Renal cortical epithelial cell (primary cell): ENCODE results near the gene MRPL14. TPM values are rescaled to one million over a fixed set of nuclear protein-coding genes. Genes with fewer than 3 reads are reported as not detected.

ENCODE experiments used
- DNase-seq: peaks from one replicate; pipeline ENCODE4 v3.0.0-alpha.2; 2011; ENCODE audit warnings: low read depth
- total RNA-seq: library from RNA; depleted of rRNA; stranded (reverse); fragments of >200 nt; gene quantifications from 2 replicates; pipeline ENCODE4 v1.2.3, GENCODE V29; 2014

Gene MRPL14
- 44.9 and 167 TPM in 2 replicates for total RNA-seq

DNA sequence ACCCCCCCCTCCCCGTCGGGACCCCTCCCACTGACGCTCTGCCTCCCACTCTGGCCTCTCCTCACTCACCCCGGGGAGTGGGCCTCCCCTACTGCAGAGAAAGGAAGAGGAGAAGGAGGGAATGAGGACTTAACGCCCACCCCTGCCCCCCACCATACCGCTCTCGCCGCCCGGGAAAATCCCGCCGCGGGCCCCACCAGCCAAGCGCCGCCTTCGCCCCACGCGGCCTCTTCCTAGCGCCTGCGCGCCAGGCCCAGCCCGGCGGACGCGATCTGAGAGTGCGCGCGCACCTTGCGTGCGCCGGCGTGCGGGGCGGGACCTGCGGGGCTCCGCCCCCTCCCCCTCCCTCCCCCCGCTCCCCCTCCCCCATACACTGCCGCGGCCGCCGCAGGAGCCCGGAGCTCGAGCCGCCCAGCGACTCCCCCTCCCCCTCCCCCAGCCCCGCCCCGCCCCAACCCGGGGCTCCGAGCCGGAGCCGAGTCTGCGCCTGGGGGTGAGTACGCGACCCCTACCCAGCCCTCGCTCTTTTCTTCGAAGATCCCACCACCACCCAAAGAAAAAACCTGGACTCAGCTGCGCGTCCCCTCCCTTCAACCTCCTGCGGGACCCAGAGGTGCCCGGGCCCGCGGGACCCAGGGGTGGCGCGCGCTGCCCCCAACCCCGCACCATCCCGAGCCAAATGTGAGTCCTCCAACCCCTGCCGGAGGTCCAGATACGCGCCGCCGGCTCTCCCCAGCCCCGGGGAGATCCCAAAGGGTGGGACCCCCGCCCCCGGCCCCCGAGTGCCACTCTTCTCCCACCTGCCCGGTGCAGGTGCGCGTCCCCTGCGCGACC, at the start of gene MRPL14, which contains the start of gene TMEM63B:
MRPL14 (minus strand) TSS at position 267 of the 834 bp plus-strand sequence. CDS start 10,841 bp downstream, outside the sequence.
TMEM63B (plus strand) TSS at position 369 of the 834 bp plus-strand sequence. CDS start 7,031 bp downstream, outside the sequence.
- peak; percentile 49 for DNase-seq

- no peak for DNase-seq
These were observed 49.0 kb upstream of the MRPL14 start for GRCh38 chr6:44176130-44176761.

DNA sequence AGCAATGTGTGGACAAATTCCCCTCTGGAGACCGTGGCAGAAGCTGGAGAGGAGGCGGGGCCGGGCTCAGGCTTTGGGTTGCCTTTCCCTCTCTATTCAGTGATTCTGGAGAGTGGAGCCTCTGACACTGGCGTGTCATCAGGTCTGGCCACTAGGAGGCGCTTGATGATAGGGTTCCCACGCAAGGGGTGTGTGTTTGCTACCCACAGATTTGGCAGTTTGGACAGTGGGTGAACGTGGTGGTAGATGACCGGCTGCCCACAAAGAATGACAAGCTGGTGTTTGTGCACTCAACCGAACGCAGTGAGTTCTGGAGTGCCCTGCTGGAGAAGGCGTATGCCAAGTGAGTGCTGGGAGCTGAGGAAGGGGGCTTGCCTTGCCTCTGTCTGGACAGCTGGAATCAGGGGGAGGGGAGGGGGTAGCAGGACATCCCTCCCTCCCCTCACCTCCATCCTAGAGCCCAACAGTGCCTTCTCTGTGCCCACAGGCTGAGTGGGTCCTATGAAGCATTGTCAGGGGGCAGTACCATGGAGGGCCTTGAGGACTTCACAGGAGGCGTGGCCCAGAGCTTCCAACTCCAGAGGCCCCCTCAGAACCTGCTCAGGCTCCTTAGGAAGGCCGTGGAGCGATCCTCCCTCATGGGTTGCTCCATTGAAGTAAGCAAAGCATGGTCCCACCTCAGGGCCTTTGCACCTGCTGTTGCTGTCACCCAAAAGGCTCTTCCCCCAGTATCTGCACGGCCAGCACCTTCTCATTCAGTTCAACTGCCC, 45.7 kb upstream of the MRPL14 start:
- peak; percentile 79 for DNase-seq

GRCh38 chr6:44171899-44172546, 44.8 kb upstream of the MRPL14 start:
- DNase-seq: no peak

GRCh38 chr6:44169886-44170570, 42.8 kb upstream of the MRPL14 start:
- DNase-seq: no peak

DNA sequence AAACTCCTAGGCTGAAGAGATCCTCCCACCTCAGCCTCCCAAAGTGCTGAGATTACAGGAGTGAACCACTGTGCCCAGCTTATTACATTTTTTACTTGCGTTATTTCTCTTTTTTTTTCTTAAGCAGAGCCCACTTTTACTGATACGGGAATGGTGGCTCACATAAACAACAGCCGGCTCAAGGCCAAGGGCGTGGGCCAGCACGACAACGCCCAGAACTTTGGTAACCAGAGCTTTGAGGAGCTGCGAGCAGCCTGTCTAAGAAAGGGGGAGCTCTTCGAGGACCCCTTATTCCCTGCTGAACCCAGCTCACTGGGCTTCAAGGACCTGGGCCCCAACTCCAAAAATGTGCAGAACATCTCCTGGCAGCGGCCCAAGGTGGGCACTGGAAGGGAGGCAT, 41.9 kb upstream of the MRPL14 start:
- no peak for DNase-seq

DNA sequence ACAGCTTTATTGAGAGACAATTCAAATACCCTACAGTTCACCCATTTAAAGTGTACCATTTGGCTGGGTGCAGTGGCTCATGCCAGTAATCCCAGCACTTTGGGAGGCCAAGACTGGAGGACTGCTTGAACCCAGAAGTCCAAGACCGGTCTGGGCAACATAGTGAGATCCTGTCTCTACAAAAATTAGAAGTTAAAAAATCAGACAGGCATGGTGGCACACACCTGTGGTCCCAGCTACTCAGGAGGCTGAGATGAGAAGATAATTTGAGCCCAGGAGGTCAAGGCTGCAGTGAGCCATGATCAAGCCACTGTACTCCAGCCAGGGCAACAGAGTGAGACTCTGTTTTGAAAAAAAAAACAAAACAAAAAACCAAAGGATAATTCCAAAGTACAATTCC, 40.3 kb upstream of the MRPL14 start:
- no peak for DNase-seq

GRCh38 chr6:44166591-44167184, 39.4 kb upstream of the MRPL14 start:
- DNase-seq: no peak

GRCh38 chr6:44166116-44166515, 38.9 kb upstream of the MRPL14 start:
- no peak for DNase-seq

- DNase-seq: no peak
These were observed 35.8 kb upstream of the MRPL14 start for GRCh38 chr6:44162876-44163625.

- no peak for DNase-seq
These were observed 34.7 kb upstream of the MRPL14 start for GRCh38 chr6:44161997-44162338.

- DNase-seq: no peak
These were observed 31.5 kb upstream of the MRPL14 start, which contains the start of gene CAPN11 for GRCh38 chr6:44158770-44159228. CAPN11 (plus strand) TSS chr6:44158820; CDS start chr6:44158849, 29 bp downstream.

DNA sequence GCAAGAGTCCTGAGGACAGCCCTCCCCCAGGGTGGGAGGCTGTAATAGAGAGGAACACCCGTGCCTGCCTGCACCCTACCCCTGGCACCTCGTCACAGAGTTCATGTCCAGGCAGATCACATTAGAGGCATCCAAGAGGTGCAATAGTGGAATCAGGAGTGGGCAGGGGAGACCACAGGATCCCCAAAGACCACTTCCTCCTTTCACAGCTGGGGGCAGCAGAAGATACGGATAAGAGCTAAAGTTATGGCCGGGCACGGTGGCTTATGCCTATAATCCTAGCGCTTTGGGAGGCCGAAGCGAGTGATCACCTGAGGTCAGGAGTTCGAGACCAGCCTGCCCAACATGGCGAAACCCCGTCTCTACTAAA, 29.9 kb upstream of the MRPL14 start:
- no peak for DNase-seq

GRCh38 chr6:44156494-44157151, 29.4 kb upstream of the MRPL14 start:
- no peak for DNase-seq

GRCh38 chr6:44154067-44154466, 26.8 kb upstream of the MRPL14 start:
- no peak for DNase-seq

- DNase-seq: no peak
These were observed 25.3 kb upstream of the MRPL14 start for GRCh38 chr6:44152533-44152932.

GRCh38 chr6:44152109-44152461, 24.8 kb upstream of the MRPL14 start:
- DNase-seq: no peak

DNA sequence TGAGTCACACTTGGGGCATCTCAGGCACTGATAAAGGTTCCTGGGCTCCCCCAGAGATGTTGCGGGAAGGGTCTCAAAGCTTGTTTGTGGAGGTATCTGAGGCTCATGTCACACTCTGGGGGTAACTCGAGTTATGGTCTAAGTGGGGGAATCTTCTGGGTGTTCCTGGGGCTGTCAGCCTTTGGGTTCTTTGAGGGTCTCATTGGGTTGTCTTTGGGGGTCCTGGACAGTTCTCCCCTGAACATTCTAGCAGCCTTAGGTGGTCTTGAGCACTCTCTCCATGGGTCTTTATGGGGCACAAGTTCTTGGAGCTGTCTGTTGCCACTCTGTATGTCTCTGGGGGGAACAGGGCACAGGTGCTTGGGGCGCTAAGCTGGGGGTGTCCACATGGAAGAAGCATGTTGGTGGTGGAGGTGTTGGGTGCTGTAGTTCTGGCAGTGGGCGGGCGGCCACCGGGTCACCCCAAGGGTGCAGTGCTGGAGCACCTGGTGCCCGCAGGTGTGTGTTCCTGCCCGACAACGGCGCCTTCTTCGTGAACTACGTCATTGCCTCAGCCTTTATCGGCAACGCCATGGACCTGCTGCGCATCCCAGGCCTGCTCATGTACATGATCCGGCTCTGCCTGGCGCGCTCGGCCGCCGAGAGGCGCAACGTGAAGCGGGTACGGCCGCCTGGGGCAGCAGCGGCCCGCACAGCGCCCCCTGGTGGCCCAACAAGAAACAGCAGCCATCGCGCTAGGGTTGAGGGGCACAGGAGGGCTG, 24.3 kb upstream of the MRPL14 start:
- peak; percentile 16 for DNase-seq
